GM12892 (cell line): ENCODE data around the gene MTHFD1L.

Experiments used
- POLR2A ChIP-seq: IDR thresholded peaks from 2 replicates; pipeline ENCODE4 v1.6.1; 2011; ENCODE audit warnings: low read depth, low read length, control low read depth
- POLR2AphosphoS5 ChIP-seq: IDR thresholded peaks from 2 replicates; pipeline ENCODE4 v1.6.1; 2011; ENCODE audit warnings: low read depth, low read length, control low read depth
- TAF1 ChIP-seq: IDR thresholded peaks from 2 replicates; pipeline ENCODE4 v1.6.1; 2011; ENCODE audit warnings: low read depth, mild to moderate bottlenecking, control low read depth, low read length, borderline replicate concordance

GRCh38 chr6:150895928-150896632 lies 30.6 kb downstream of the MTHFD1L start:
- TF ChIP-seq POLR2AphosphoS5, result no peak
- TF ChIP-seq TAF1, result no peak
- no peak for TF ChIP-seq POLR2A
